GM21367 (cell line): Measurements from ENCODE around the gene DR1.

ENCODE experiments used
- ATAC-seq: cut with Tn5 transposase; IDR thresholded peaks from one replicate; pipeline ENCODE4 v1.9.1; 2021; ENCODE audit not compliant: unreplicated experiment

The DR1 gene

GRCh38 chr1:93345633-93346420 lies at the start of gene DR1:
Gene DR1 (plus strand): TSS chr1:93345907. CDS start chr1:93346646, 739 bp downstream.
- ATAC-seq, result peak; percentile 59

GRCh38 chr1:93296555-93297154 lies 49.1 kb upstream of the DR1 start:
- ATAC-seq, result no peak

- ATAC-seq, result no peak
Measured at GRCh38 chr1:93301131-93301530, 44.6 kb upstream of the DR1 start.

GRCh38 chr1:93302078-93302477 lies 43.6 kb upstream of the DR1 start:
- ATAC-seq, result no peak

GRCh38 chr1:93304716-93305138 lies 41.0 kb upstream of the DR1 start:
- ATAC-seq, result peak; percentile 65

- ATAC-seq, result no peak
Measured at GRCh38 chr1:93306920-93307319, 38.8 kb upstream of the DR1 start.

GRCh38 chr1:93313026-93313425 lies 32.7 kb upstream of the DR1 start:
- no peak for ATAC-seq

- ATAC-seq, result no peak
Measured at GRCh38 chr1:93317207-93317606, 28.5 kb upstream of the DR1 start.

- ATAC-seq, result no peak
Measured at GRCh38 chr1:93317943-93318342, 27.8 kb upstream of the DR1 start.

- ATAC-seq, result no peak
Measured at GRCh38 chr1:93321720-93322119, 24.0 kb upstream of the DR1 start.

GRCh38 chr1:93322349-93322748 lies 23.4 kb upstream of the DR1 start:
- ATAC-seq, result no peak

- ATAC-seq, result no peak
Measured at GRCh38 chr1:93323185-93323820, 22.4 kb upstream of the DR1 start.

GRCh38 chr1:93324486-93325464 lies 20.9 kb upstream of the DR1 start:
- ATAC-seq, result no peak

- peak; percentile 60 for ATAC-seq
Measured at GRCh38 chr1:93328809-93329760, 16.6 kb upstream of the DR1 start.

GRCh38 chr1:93330196-93330595 lies 15.5 kb upstream of the DR1 start:
- no peak for ATAC-seq

GRCh38 chr1:93330617-93331016 lies 15.1 kb upstream of the DR1 start:
- no peak for ATAC-seq

- no peak for ATAC-seq
Measured at GRCh38 chr1:93331412-93331811, 14.3 kb upstream of the DR1 start.

- ATAC-seq, result no peak
Measured at GRCh38 chr1:93332368-93332767, 13.3 kb upstream of the DR1 start.

GRCh38 chr1:93338387-93339146 lies 7.1 kb upstream of the DR1 start:
- no peak for ATAC-seq
